Adrenal gland (tissue), 12 donors: Measurements from ENCODE around the gene TAAR5. TPM values are rescaled to one million over a fixed set of nuclear protein-coding genes. Genes with fewer than 3 reads are reported as not detected.

ENCODE experiments used
- DNase-seq, 7 donors: peaks; one replicate each; pipeline ENCODE4 v3.0.0-alpha.2; 2019 to 2020
- H3K27ac ChIP-seq, 5 donors: fragments of 200-600 bp; sonication (generic) in 4 of 5; 1 replicate in 3 of 5; 2 replicates in 2 of 5; pipeline versions ENCODE4 v1.5.1 to v1.8.0; 2016 to 2020; ENCODE audit warnings: mild to moderate bottlenecking in 1 of 5
- H3K27me3 ChIP-seq: fragments of 200-600 bp; 2 replicates; pipeline ENCODE4 v1.8.0; 2021
- H3K36me3 ChIP-seq, 2 donors: fragments of 200-600 bp; replicated peaks in 1 of 2; 1 replicate in 1 of 2; 2 replicates in 1 of 2; pipeline versions ENCODE4 v1.5.1 to v1.8.0; 2018 to 2022
- H3K4me1 ChIP-seq, 2 donors: fragments of 200-600 bp; replicated peaks in 1 of 2; 1 replicate in 1 of 2; 2 replicates in 1 of 2; pipeline versions ENCODE4 v1.5.1 to v1.8.0; 2018 to 2021
- H3K4me3 ChIP-seq, 4 donors: fragments of 200-600 bp; sonication (generic) in 3 of 4; one replicate each; pipeline ENCODE4 v1.5.1; 2016 to 2018
- H3K9me3 ChIP-seq, 3 donors: fragments of 200-600 bp; sonication (generic) in 1 of 3; replicated peaks in 1 of 3; 1 replicate in 2 of 3; 2 replicates in 1 of 3; pipeline versions ENCODE4 v1.5.1 to v1.8.0; 2016 to 2021
- CTCF ChIP-seq, 6 experiments: fragments of 450-650 bp in 4 of 6; fragments of 200-600 bp in 2 of 6; sonication (generic) in 1 of 6; IDR thresholded peaks; 1 replicate in 5 of 6; 2 replicates in 1 of 6; pipeline versions ENCODE4 v1.5.1 to v1.8.0; 2016 to 2021; ENCODE audit warnings: antibody characterized with exemption in 6 of 6, mild to moderate bottlenecking in 2 of 6, moderate library complexity in 1 of 6
- POLR2A ChIP-seq, 2 donors: fragments of 450-650 bp; IDR thresholded peaks; one replicate each; pipeline ENCODE4 v1.6.1; 2017; ENCODE audit warnings: antibody characterized with exemption in 2 of 2, mild to moderate bottlenecking in 2 of 2, moderate library complexity in 1 of 2
- WGBS, 4 donors: extraction: QIAGEN DNeasy Blood & Tissue Kit in 2 of 4; methylation state at CpG; one replicate each; pipeline versions ENCODE4 v1.1.5 to v1.1.7; 2013 to 2017; 5-methylcytosine and 5-hydroxymethylcytosine counted together
- intact Hi-C, 2 donors: fragments of 100-400 bp; cut with DNase I; formaldehyde crosslinking; loops; one replicate each; pipeline versions ENCODE4 v1.14.1 to v1.15.0; 2022 to 2023
- polyA plus RNA-seq, 3 donors: library from polyadenylated mRNA; stranded (reverse); fragments of 200-250 nt in 2 of 3; fragments of 350-450 nt in 1 of 3; fragmentation: Illumina TruSeq in 1 of 3; extraction: RNeasy Lipid Tissue Mini Kit (QIAGEN cat#74804) in 1 of 3; gene quantifications; one replicate each; pipeline ENCODE4 v1.2.3, GENCODE V29; 2013 to 2014
- total RNA-seq, 9 donors: library from RNA; depleted of rRNA in 4 of 9; stranded (reverse); fragments of >200 nt in 4 of 9; fragments of 120-200 nt in 1 of 9; fragmentation: NEBNext Ultra II Directional in 1 of 9; extraction: Animal tissue kit (Norgen Biotek cat#: 25700) in 1 of 9; gene quantifications; one replicate each; pipeline versions ENCODE4 v1.1.0 to v1.2.4, GENCODE V29; 2013 to 2023
- donor health status: healthy with polysubstance abuse.
- donor health status: Bipolar disorder and iron deficiency.
- donor health status: DM: yes; HTN: yes; CAD: no.
- donor health status: DM: no; HTN: no; CAD: no.
- donor health status: DM: no; HTN: no; CAD: no.
- donor health status: DM: yes; HTN: yes; CAD: no.

The TAAR5 gene
- total and polyA plus RNA-seq, 12 donors: not detected

- H3K27me3 ChIP-seq: no peaks in the 10 kb centered on the region
- H3K36me3 ChIP-seq: no peaks in the 10 kb centered on the region
- no peak within 1 kb of the TSS for H3K4me3 ChIP-seq
- H3K27ac ChIP-seq: no peak within 1 kb of the TSS
- WGBS, 4 donors: 79 to 90% (median 89%) methylated on average over 6 of the region's 6 CpGs
- TF ChIP-seq CTCF (IDR thresholded peaks at IDR 0.05) (no peak), POLR2A (IDR thresholded peaks at IDR 0.05) (no peak)
- DNase-seq: no peak
- intact Hi-C loops: no loop called here
- H3K4me1 ChIP-seq: no peaks in the 10 kb centered on the region
- H3K9me3 ChIP-seq: no peaks in the 10 kb centered on the region
Measured at GRCh38 chr6:132624175-132624574, 34.6 kb upstream of the TAAR5 start, which contains the start of gene TAAR2. Gene TAAR2, minus strand, starts transcription at chr6:132624275. Its CDS starts 0 bp downstream, at chr6:132624275.

DNA sequence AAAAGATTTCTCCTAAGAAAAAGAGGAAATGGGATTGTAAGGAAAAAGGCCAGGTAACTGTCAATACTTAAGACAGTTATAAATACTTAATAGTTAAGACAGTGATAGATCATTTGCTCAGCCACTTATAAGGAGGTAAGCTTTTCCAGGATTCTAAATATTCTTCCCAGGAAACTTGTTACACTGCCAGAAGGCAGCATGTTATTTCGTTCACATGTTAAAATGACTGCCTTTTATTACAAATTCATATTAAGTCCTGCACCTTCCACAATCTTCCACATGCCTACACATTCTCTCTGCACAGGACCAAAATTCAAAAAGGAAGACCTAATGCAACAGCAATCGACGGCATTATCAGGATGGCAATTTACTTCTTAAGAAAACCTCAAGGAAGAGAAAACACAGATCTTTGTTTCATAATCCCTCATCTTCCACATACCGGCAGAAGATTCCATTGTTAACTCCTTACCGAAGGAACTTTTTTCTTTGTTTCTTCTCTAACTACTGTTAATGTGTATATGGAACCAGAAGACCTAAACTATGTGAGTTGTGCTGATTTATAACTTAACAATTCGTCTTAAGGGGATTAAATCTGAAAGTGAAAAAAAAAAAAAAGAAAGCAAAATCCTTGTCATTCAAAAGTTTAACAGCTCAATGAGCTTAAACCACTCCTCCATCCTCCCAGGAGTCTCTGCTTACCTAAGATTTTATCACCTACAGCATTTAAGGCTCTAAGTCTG lies 33.7 kb upstream of the TAAR5 start:
- Histone ChIP-seq H3K4me3 (no peak overlapping the region), H3K27ac (no peak overlapping the region), H3K9me3 (no peaks in the 10 kb centered on the region), H3K36me3 (no peaks in the 10 kb centered on the region), H3K27me3 (no peaks in the 10 kb centered on the region), H3K4me1 (no peaks in the 10 kb centered on the region)
- intact Hi-C loops: no loop called here
- TF ChIP-seq POLR2A (IDR thresholded peaks at IDR 0.05) (no peak), CTCF (IDR thresholded peaks at IDR 0.05) (no peak)
- WGBS, 4 donors: 52 to 65% (median 57%) methylated on average over 6 of the region's 6 CpGs
- no peak for DNase-seq

- DNase-seq: no peak
- Histone ChIP-seq H3K9me3 (peaks cover 0 to 7% (median 0%) of the 10 kb centered on the region in 3 donors), H3K27ac (no peak overlapping the region), H3K4me1 (no peaks in the 10 kb centered on the region), H3K36me3 (no peaks in the 10 kb centered on the region), H3K27me3 (no peaks in the 10 kb centered on the region), H3K4me3 (no peak overlapping the region)
- intact Hi-C loops: no loop called here
- TF ChIP-seq CTCF (IDR thresholded peaks at IDR 0.05): no peak
- TF ChIP-seq POLR2A (IDR thresholded peaks at IDR 0.05): no peak
- 26 to 51% (median 32%) methylated on average over 1 of the region's 1 CpG for WGBS, 4 donors
Measured at GRCh38 chr6:132616677-132617076, 27.1 kb upstream of the TAAR5 start.

DNA sequence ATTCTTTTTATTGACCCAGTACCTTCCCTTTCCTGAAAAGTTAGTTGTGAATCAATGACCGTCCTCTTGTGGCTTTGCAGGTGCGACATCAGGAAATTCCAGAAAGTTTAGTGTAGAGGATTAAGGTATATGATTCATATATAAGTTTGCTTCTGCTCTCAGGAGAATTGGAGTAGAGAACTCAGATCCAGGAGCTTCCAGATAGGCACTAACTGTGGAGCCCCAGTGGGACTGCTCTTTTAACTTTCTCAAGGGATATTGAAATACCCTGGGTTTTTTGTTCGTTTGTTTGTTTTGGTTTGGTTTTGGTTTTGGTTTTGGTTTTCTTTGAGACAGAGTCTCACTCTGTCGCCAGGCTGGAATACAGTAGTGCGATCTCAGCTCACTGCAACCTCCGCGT lies 25.0 kb upstream of the TAAR5 start:
- Histone ChIP-seq H3K9me3 (peaks cover 0 to 7% (median 0%) of the 10 kb centered on the region in 3 donors), H3K27ac (no peak overlapping the region), H3K4me3 (no peak overlapping the region), H3K27me3 (no peaks in the 10 kb centered on the region), H3K4me1 (no peaks in the 10 kb centered on the region), H3K36me3 (no peaks in the 10 kb centered on the region)
- intact Hi-C loops: no loop called here
- DNase-seq: no peak
- no peak for TF ChIP-seq CTCF (IDR thresholded peaks at IDR 0.05)
- TF ChIP-seq POLR2A (IDR thresholded peaks at IDR 0.05): no peak
- 81 to 83% (median 81%) methylated on average over 6 to 7 of the region's 7 CpGs for WGBS, 4 donors
